Occipital lobe (tissue), 2 donors: ENCODE measurements around the gene SLC50A1. TPM values are rescaled to one million over a fixed set of nuclear protein-coding genes. Genes with fewer than 3 reads are reported as not detected.

Experiments
- DNase-seq: peaks from one replicate; lab custom pipeline; 2025; lab: John Stamatoyannopoulos, UW
- total RNA-seq: library from RNA; depleted of rRNA; stranded (reverse); fragments of >200 nt; gene quantifications from one replicate; pipeline ENCODE4 v1.2.3, GENCODE V29; 2014

Gene SLC50A1
- total RNA-seq, result 6.2 TPM

GRCh38 chr1:155135415-155136028, at the start of gene SLC50A1:
Gene SLC50A1, plus strand, starts transcription at chr1:155135852. Its CDS starts 60 bp downstream, at chr1:155135912.
- peak; percentile 93 for DNase-seq

- peak; percentile 35 for DNase-seq
Observed at GRCh38 chr1:155086128-155086741, 49.4 kb upstream of the SLC50A1 start.

GRCh38 chr1:155086856-155087535, 48.7 kb upstream of the SLC50A1 start:
- DNase-seq, result no peak

- peak; percentile 60 for DNase-seq
Observed at GRCh38 chr1:155091071-155092051, 44.3 kb upstream of the SLC50A1 start.

- no peak for DNase-seq
Observed at GRCh38 chr1:155092131-155092530, 43.5 kb upstream of the SLC50A1 start.

GRCh38 chr1:155092641-155093040, 43.0 kb upstream of the SLC50A1 start:
- DNase-seq, result no peak

GRCh38 chr1:155093911-155094621, 41.6 kb upstream of the SLC50A1 start:
- peak; percentile 75 for DNase-seq

GRCh38 chr1:155094622-155094948, 41.1 kb upstream of the SLC50A1 start:
- DNase-seq, result no peak

GRCh38 chr1:155099331-155099730, 36.3 kb upstream of the SLC50A1 start:
- DNase-seq, result no peak

- DNase-seq, result no peak
Observed at GRCh38 chr1:155103325-155103724, 32.3 kb upstream of the SLC50A1 start.

- no peak for DNase-seq
Observed at GRCh38 chr1:155104605-155105534, 30.8 kb upstream of the SLC50A1 start.

GRCh38 chr1:155105604-155106011, 30.0 kb upstream of the SLC50A1 start:
- DNase-seq, result no peak

GRCh38 chr1:155106862-155107261, 28.8 kb upstream of the SLC50A1 start:
- no peak for DNase-seq

GRCh38 chr1:155107309-155108264, 28.1 kb upstream of the SLC50A1 start:
- no peak for DNase-seq

GRCh38 chr1:155108296-155108695, 27.4 kb upstream of the SLC50A1 start:
- DNase-seq, result no peak

GRCh38 chr1:155110381-155110780, 25.3 kb upstream of the SLC50A1 start:
- no peak for DNase-seq

GRCh38 chr1:155110826-155111225, 24.8 kb upstream of the SLC50A1 start:
- DNase-seq, result no peak

- no peak for DNase-seq
Observed at GRCh38 chr1:155113450-155113980, 22.1 kb upstream of the SLC50A1 start.
